ENCODE data around the gene METAP1.

GRCh38 chr4:99022566-99022965 lies 27.0 kb downstream of the METAP1 start:
- no peak for TF ChIP-seq EP300 (IDR thresholded peaks at IDR 0.05)
- no peak for TF ChIP-seq CTCF (IDR thresholded peaks at IDR 0.05)
